WERI-Rb-1 (cell line): Measurements from ENCODE around the gene SEC61A2.
"Not testable (repeated sequence)": the region's sequence is repeated elsewhere in the genome, so short reads cannot be mapped to it uniquely, and the experiment has no call there.

Experiments
- DNase-seq: peaks from one replicate; pipeline ENCODE4 v3.0.0-alpha.2; 2020
- H3K27ac ChIP-seq: fragments of 250-450 bp; sonication (Bioruptor Pico); 2 replicates; pipeline ENCODE4 v1.5.1; 2020; ENCODE audit warnings: mild to moderate bottlenecking, moderate library complexity
- H3K27me3 ChIP-seq: fragments of 250-450 bp; sonication (Bioruptor Pico); 2 replicates; pipeline ENCODE4 v1.5.1; 2021; ENCODE audit warnings: mild to moderate bottlenecking, low read depth, moderate library complexity; ENCODE audit not compliant: insufficient read depth, severe bottlenecking
- H3K36me3 ChIP-seq: fragments of 250-450 bp; sonication (Bioruptor Pico); 2 replicates; pipeline ENCODE4 v1.5.1; 2020; ENCODE audit warnings: mild to moderate bottlenecking, moderate library complexity
- H3K4me3 ChIP-seq: 2 replicates; pipeline ENCODE4 v1.5.1; 2011; ENCODE audit warnings: low read depth, mild to moderate bottlenecking, control low read depth, low read length
- H3K9me3 ChIP-seq: fragments of 250-450 bp; sonication (Bioruptor Pico); 2 replicates; pipeline ENCODE4 v1.5.1; 2021; ENCODE audit warnings: mild to moderate bottlenecking, moderate library complexity; ENCODE audit not compliant: severe bottlenecking
- CTCF ChIP-seq: IDR thresholded peaks from 2 replicates; pipeline ENCODE4 v1.5.1; 2011; ENCODE audit warnings: low read depth, mild to moderate bottlenecking, control low read depth, inconsistent platforms, low read length

Gene SEC61A2

GRCh38 chr10:12164085-12164484, 34.6 kb downstream of the SEC61A2 start:
- Histone ChIP-seq H3K36me3 (peaks cover 4% of the 10 kb centered on the region), H3K9me3 (no peaks in the 10 kb centered on the region), H3K27me3 (no peaks in the 10 kb centered on the region), H3K4me3 (no peak overlapping the region), H3K27ac (no peak overlapping the region)
- TF ChIP-seq CTCF, result no peak
- DNase-seq, result no peak

GRCh38 chr10:12165036-12165435, 35.6 kb downstream of the SEC61A2 start:
- Histone ChIP-seq H3K36me3 (peaks cover 4% of the 10 kb centered on the region), H3K27ac (no peak overlapping the region), H3K4me3 (no peak overlapping the region), H3K9me3 (no peaks in the 10 kb centered on the region), H3K27me3 (no peaks in the 10 kb centered on the region)
- TF ChIP-seq CTCF, result no peak
- no peak for DNase-seq

- Histone ChIP-seq H3K27ac (no peak overlapping the region), H3K9me3 (no peaks in the 10 kb centered on the region), H3K27me3 (no peaks in the 10 kb centered on the region), H3K4me3 (no peak overlapping the region), H3K36me3 (peaks cover 6% of the 10 kb centered on the region)
- no peak for DNase-seq
- TF ChIP-seq CTCF, result no peak
Measured at GRCh38 chr10:12165999-12166775, 36.7 kb downstream of the SEC61A2 start.

GRCh38 chr10:12171512-12171911, 42.0 kb downstream of the SEC61A2 start:
- not testable (repeated sequence) for H3K36me3 ChIP-seq, H3K9me3 ChIP-seq, H3K27me3 ChIP-seq, DNase-seq, H3K27ac ChIP-seq, H3K4me3 ChIP-seq

GRCh38 chr10:12177642-12178041, 48.2 kb downstream of the SEC61A2 start:
- no peaks in the 10 kb centered on the region for H3K9me3 ChIP-seq
- no peaks in the 10 kb centered on the region for H3K36me3 ChIP-seq
- H3K27ac ChIP-seq, result no peak overlapping the region
- H3K4me3 ChIP-seq, result no peak overlapping the region
- TF ChIP-seq CTCF, result no peak
- DNase-seq, result no peak
- H3K27me3 ChIP-seq, result no peaks in the 10 kb centered on the region

- Histone ChIP-seq H3K27me3 (no peaks in the 10 kb centered on the region), H3K36me3 (no peaks in the 10 kb centered on the region), H3K4me3 (no peak overlapping the region), H3K27ac (no peak overlapping the region), H3K9me3 (no peaks in the 10 kb centered on the region)
- TF ChIP-seq CTCF, result no peak
- no peak for DNase-seq
Measured at GRCh38 chr10:12179606-12180170, 50.2 kb downstream of the SEC61A2 start.
